Duodenal mucosa (tissue), 2 donors: ENCODE results near the gene ITGA1.

Experiments
- H3K27ac ChIP-seq: one replicate; pipeline ENCODE4 v1.7.0; 2013; ENCODE audit warnings: low read depth, low read length
- H3K27me3 ChIP-seq, 2 donors: one replicate each; pipeline ENCODE4 v1.7.0; 2013; ENCODE audit warnings: low read length in 2 of 2, control low read depth in 1 of 2; ENCODE audit not compliant: insufficient read depth in 2 of 2, control insufficient read depth in 1 of 2
- H3K36me3 ChIP-seq, 2 donors: one replicate each; pipeline ENCODE4 v1.7.0; 2013; ENCODE audit warnings: low read length in 2 of 2, control low read depth in 1 of 2; ENCODE audit not compliant: insufficient read depth in 2 of 2, control insufficient read depth in 1 of 2
- H3K4me1 ChIP-seq, 2 donors: one replicate each; pipeline ENCODE4 v1.7.0; 2013; ENCODE audit warnings: low read length in 2 of 2, control low read depth in 1 of 2; ENCODE audit not compliant: insufficient read depth in 2 of 2, control insufficient read depth in 1 of 2
- H3K4me3 ChIP-seq, 2 donors: one replicate each; pipeline ENCODE4 v1.7.0; 2013; ENCODE audit warnings: low read length in 2 of 2, low read depth in 1 of 2
- H3K9ac ChIP-seq, 2 donors: one replicate each; pipeline ENCODE4 v1.7.0; 2013; ENCODE audit warnings: low read length in 2 of 2, low read depth in 1 of 2
- H3K9me3 ChIP-seq, 2 donors: one replicate each; pipeline ENCODE4 v1.7.0; 2013; ENCODE audit warnings: low read length in 2 of 2, control low read depth in 1 of 2; ENCODE audit not compliant: control insufficient read depth in 1 of 2

The ITGA1 gene

GRCh38 chr5:52869391-52869790 lies 81.7 kb downstream of the ITGA1 start:
- Histone ChIP-seq H3K4me3 (no peak overlapping the region), H3K27ac (no peak overlapping the region), H3K9ac (no peak overlapping the region), H3K4me1 (no peaks in the 10 kb centered on the region), H3K9me3 (no peaks in the 10 kb centered on the region), H3K36me3 (peaks cover 0 to 13% of the 10 kb centered on the region in 2 donors), H3K27me3 (no peaks in the 10 kb centered on the region)

- Histone ChIP-seq H3K4me3 (no peak overlapping the region), H3K9me3 (no peaks in the 10 kb centered on the region), H3K27me3 (no peaks in the 10 kb centered on the region), H3K36me3 (peaks cover 0 to 12% of the 10 kb centered on the region in 2 donors), H3K4me1 (no peaks in the 10 kb centered on the region), H3K27ac (no peak overlapping the region), H3K9ac (no peak overlapping the region)
Measured at GRCh38 chr5:52870448-52870847, 82.7 kb downstream of the ITGA1 start.

- Histone ChIP-seq H3K4me3 (no peak overlapping the region), H3K36me3 (no peaks in the 10 kb centered on the region), H3K27ac (no peak overlapping the region), H3K9ac (no peak overlapping the region), H3K27me3 (no peaks in the 10 kb centered on the region), H3K9me3 (no peaks in the 10 kb centered on the region), H3K4me1 (no peaks in the 10 kb centered on the region)
Measured at GRCh38 chr5:52875827-52876226, 88.1 kb downstream of the ITGA1 start.

- Histone ChIP-seq H3K27ac (no peak overlapping the region), H3K9ac (no peak overlapping the region), H3K27me3 (no peaks in the 10 kb centered on the region)
Measured at GRCh38 chr5:52876456-52876855, 88.7 kb downstream of the ITGA1 start.

GRCh38 chr5:52878656-52879055 lies 90.9 kb downstream of the ITGA1 start:
- Histone ChIP-seq H3K27me3 (no peaks in the 10 kb centered on the region), H3K9me3 (no peaks in the 10 kb centered on the region), H3K4me3 (no peak overlapping the region), H3K27ac (no peak overlapping the region), H3K36me3 (no peaks in the 10 kb centered on the region), H3K4me1 (no peaks in the 10 kb centered on the region), H3K9ac (no peak overlapping the region)

More at GRCh38 chr5:52876456-52876855, 88.7 kb downstream of the ITGA1 start:
- H3K36me3 ChIP-seq, result no peaks in the 10 kb centered on the region
- no peak overlapping the region for H3K4me3 ChIP-seq
- no peaks in the 10 kb centered on the region for H3K9me3 ChIP-seq
- H3K4me1 ChIP-seq, result no peaks in the 10 kb centered on the region

GRCh38 chr5:52880541-52880940 lies 92.8 kb downstream of the ITGA1 start:
- no peaks in the 10 kb centered on the region for H3K36me3 ChIP-seq
- no peak overlapping the region for H3K9ac ChIP-seq
- no peak overlapping the region for H3K27ac ChIP-seq
- no peaks in the 10 kb centered on the region for H3K27me3 ChIP-seq
- no peak overlapping the region for H3K4me3 ChIP-seq
- no peaks in the 10 kb centered on the region for H3K9me3 ChIP-seq
- H3K4me1 ChIP-seq, result no peaks in the 10 kb centered on the region

GRCh38 chr5:52881468-52881867 lies 93.8 kb downstream of the ITGA1 start:
- Histone ChIP-seq H3K4me3 (no peak overlapping the region), H3K36me3 (no peaks in the 10 kb centered on the region), H3K27ac (no peak overlapping the region), H3K9me3 (no peaks in the 10 kb centered on the region), H3K9ac (no peak overlapping the region), H3K27me3 (no peaks in the 10 kb centered on the region), H3K4me1 (peaks cover 0 to 5% of the 10 kb centered on the region in 2 donors)

GRCh38 chr5:52883110-52883509 lies 95.4 kb downstream of the ITGA1 start:
- peaks cover 0 to 5% of the 10 kb centered on the region in 2 donors for H3K4me1 ChIP-seq
- no peaks in the 10 kb centered on the region for H3K27me3 ChIP-seq
- H3K9me3 ChIP-seq, result no peaks in the 10 kb centered on the region
- no peak overlapping the region for H3K9ac ChIP-seq
- no peak overlapping the region for H3K27ac ChIP-seq
- H3K36me3 ChIP-seq, result peaks cover 2 to 11% of the 10 kb centered on the region in 2 donors
- no peak overlapping the region for H3K4me3 ChIP-seq

GRCh38 chr5:52884453-52884852 lies 96.7 kb downstream of the ITGA1 start:
- Histone ChIP-seq H3K36me3 (peaks cover 4 to 19% of the 10 kb centered on the region in 2 donors), H3K27ac (no peak overlapping the region), H3K4me1 (peaks cover 0 to 5% of the 10 kb centered on the region in 2 donors)

GRCh38 chr5:52885614-52886013 lies 97.9 kb downstream of the ITGA1 start:
- H3K36me3 ChIP-seq, result peaks cover 4 to 19% of the 10 kb centered on the region in 2 donors
- no peaks in the 10 kb centered on the region for H3K9me3 ChIP-seq
- H3K4me3 ChIP-seq, result no peak overlapping the region
- H3K27ac ChIP-seq, result no peak overlapping the region
- H3K9ac ChIP-seq, result no peak overlapping the region
- H3K27me3 ChIP-seq, result no peaks in the 10 kb centered on the region
- peaks cover 0 to 5% of the 10 kb centered on the region in 2 donors for H3K4me1 ChIP-seq

More at GRCh38 chr5:52884453-52884852, 96.7 kb downstream of the ITGA1 start:
- H3K9ac ChIP-seq, result no peak overlapping the region
- H3K4me3 ChIP-seq, result no peak overlapping the region
- no peaks in the 10 kb centered on the region for H3K27me3 ChIP-seq
- no peaks in the 10 kb centered on the region for H3K9me3 ChIP-seq

- H3K9me3 ChIP-seq, result no peaks in the 10 kb centered on the region
- peaks cover 0 to 5% of the 10 kb centered on the region in 2 donors for H3K4me1 ChIP-seq
- no peak overlapping the region for H3K4me3 ChIP-seq
- H3K9ac ChIP-seq, result no peak overlapping the region
- no peaks in the 10 kb centered on the region for H3K27me3 ChIP-seq
- no peak overlapping the region for H3K27ac ChIP-seq
- H3K36me3 ChIP-seq, result peaks cover 4 to 19% of the 10 kb centered on the region in 2 donors
Measured at GRCh38 chr5:52886206-52886605, 98.5 kb downstream of the ITGA1 start.
